Adrenal gland (tissue), 12 donors: ENCODE data around the gene HSD11B2. TPM values are rescaled to one million over a fixed set of nuclear protein-coding genes. Genes with fewer than 3 reads are reported as not detected.

Source experiments
- DNase-seq, 7 donors: peaks; one replicate each; pipeline ENCODE4 v3.0.0-alpha.2; 2019 to 2020
- H3K27ac ChIP-seq, 5 donors: fragments of 200-600 bp; sonication (generic) in 4 of 5; 1 replicate in 3 of 5; 2 replicates in 2 of 5; pipeline versions ENCODE4 v1.5.1 to v1.8.0; 2016 to 2020; ENCODE audit warnings: mild to moderate bottlenecking in 1 of 5
- H3K27me3 ChIP-seq: fragments of 200-600 bp; 2 replicates; pipeline ENCODE4 v1.8.0; 2021
- H3K36me3 ChIP-seq, 2 donors: fragments of 200-600 bp; replicated peaks in 1 of 2; 1 replicate in 1 of 2; 2 replicates in 1 of 2; pipeline versions ENCODE4 v1.5.1 to v1.8.0; 2018 to 2022
- H3K4me1 ChIP-seq, 2 donors: fragments of 200-600 bp; replicated peaks in 1 of 2; 1 replicate in 1 of 2; 2 replicates in 1 of 2; pipeline versions ENCODE4 v1.5.1 to v1.8.0; 2018 to 2021
- H3K4me3 ChIP-seq, 4 donors: fragments of 200-600 bp; sonication (generic) in 3 of 4; one replicate each; pipeline ENCODE4 v1.5.1; 2016 to 2018
- H3K9me3 ChIP-seq, 3 donors: fragments of 200-600 bp; sonication (generic) in 1 of 3; replicated peaks in 1 of 3; 1 replicate in 2 of 3; 2 replicates in 1 of 3; pipeline versions ENCODE4 v1.5.1 to v1.8.0; 2016 to 2021
- POLR2A ChIP-seq, 2 donors: fragments of 450-650 bp; IDR thresholded peaks; one replicate each; pipeline ENCODE4 v1.6.1; 2017; ENCODE audit warnings: antibody characterized with exemption in 2 of 2, mild to moderate bottlenecking in 2 of 2, moderate library complexity in 1 of 2
- WGBS, 4 donors: extraction: QIAGEN DNeasy Blood & Tissue Kit in 2 of 4; methylation state at CpG; one replicate each; pipeline versions ENCODE4 v1.1.5 to v1.1.7; 2013 to 2017; 5-methylcytosine and 5-hydroxymethylcytosine counted together
- intact Hi-C, 2 donors: fragments of 100-400 bp; cut with DNase I; formaldehyde crosslinking; loops; one replicate each; pipeline versions ENCODE4 v1.14.1 to v1.15.0; 2022 to 2023
- polyA plus RNA-seq, 3 donors: library from polyadenylated mRNA; stranded (reverse); fragments of 200-250 nt in 2 of 3; fragments of 350-450 nt in 1 of 3; fragmentation: Illumina TruSeq in 1 of 3; extraction: RNeasy Lipid Tissue Mini Kit (QIAGEN cat#74804) in 1 of 3; gene quantifications; one replicate each; pipeline ENCODE4 v1.2.3, GENCODE V29; 2013 to 2014
- total RNA-seq, 9 donors: library from RNA; depleted of rRNA in 4 of 9; stranded (reverse); fragments of >200 nt in 4 of 9; fragments of 120-200 nt in 1 of 9; fragmentation: NEBNext Ultra II Directional in 1 of 9; extraction: Animal tissue kit (Norgen Biotek cat#: 25700) in 1 of 9; gene quantifications; one replicate each; pipeline versions ENCODE4 v1.1.0 to v1.2.4, GENCODE V29; 2013 to 2023
- TF ChIP-seq, protein P1 (sequence below), 6 experiments: fragments of 450-650 bp in 4 of 6; fragments of 200-600 bp in 2 of 6; sonication (generic) in 1 of 6; IDR thresholded peaks; 1 replicate in 5 of 6; 2 replicates in 1 of 6; pipeline versions ENCODE4 v1.5.1 to v1.8.0; 2016 to 2021; ENCODE audit warnings: antibody characterized with exemption in 6 of 6, mild to moderate bottlenecking in 2 of 6, moderate library complexity in 1 of 6
- donor health status: healthy with polysubstance abuse.
- donor health status: Bipolar disorder and iron deficiency.
- donor health status: DM: yes; HTN: yes; CAD: no.
- donor health status: DM: no; HTN: no; CAD: no.
- donor health status: DM: no; HTN: no; CAD: no.
- donor health status: DM: yes; HTN: yes; CAD: no.

The HSD11B2 gene
- total and polyA plus RNA-seq, 12 donors: 0.69 to 12.3 (median 4.0) TPM

DNA sequence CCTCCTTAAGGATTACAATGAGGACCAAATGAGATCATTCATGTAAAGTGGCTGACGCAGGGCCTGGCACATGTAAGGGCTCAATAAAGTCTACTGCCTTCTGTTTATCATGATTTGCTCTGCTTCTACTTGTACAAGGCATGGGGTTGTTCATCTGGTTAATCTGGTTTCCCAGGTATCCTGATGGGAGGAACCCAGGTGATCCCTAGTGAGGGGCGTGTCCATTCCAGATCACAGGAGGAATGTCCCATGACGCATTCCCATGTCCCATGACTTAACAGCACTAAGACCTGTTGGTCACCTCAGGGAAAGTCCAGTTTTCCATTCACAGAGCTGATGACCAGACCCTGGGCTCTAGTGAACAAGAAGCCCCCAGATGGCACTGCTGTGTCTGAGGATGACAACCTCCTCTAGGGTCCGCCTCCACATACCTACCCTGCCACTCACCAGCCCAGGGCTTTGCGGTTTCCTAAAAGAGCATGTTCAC is 26.1 kb upstream of the HSD11B2 start:
- no peak overlapping the region for H3K4me3 ChIP-seq
- H3K27ac ChIP-seq: no peak overlapping the region
- no peak for DNase-seq
- intact Hi-C loops: no loop called here
- no peak for TF ChIP-seq POLR2A (IDR thresholded peaks at IDR 0.05)
- 94 to 96% (median 96%) methylated on average over 5 of the region's 5 CpGs; no CpG with 5 or more reads in 1 of the 4 donors for WGBS, 4 donors
- H3K4me1 ChIP-seq: no peaks in the 10 kb centered on the region
- no peaks in the 10 kb centered on the region for H3K36me3 ChIP-seq
- H3K9me3 ChIP-seq: no peaks in the 10 kb centered on the region
- no peaks in the 10 kb centered on the region for H3K27me3 ChIP-seq

DNA sequence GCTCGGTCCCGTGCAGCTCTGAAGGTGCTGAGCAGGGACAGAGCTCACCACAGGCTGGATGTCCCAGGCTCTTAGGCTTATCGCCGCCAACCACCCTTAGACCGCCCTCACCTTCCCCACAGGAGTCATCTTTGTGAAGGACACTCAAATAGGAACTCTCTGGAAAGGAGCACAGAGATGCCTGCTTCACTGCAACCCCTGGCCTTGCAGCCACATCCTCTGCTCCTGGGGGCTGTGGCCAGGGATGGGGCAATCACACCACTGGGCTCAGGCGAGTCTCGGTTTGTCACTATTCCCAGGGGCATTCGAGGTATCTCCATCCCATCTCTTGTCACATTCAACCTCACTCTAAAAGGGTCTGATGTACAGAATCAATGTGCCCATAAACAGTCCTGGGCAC is 25.6 kb upstream of the HSD11B2 start:
- Histone ChIP-seq H3K4me3 (no peak overlapping the region), H3K27me3 (no peaks in the 10 kb centered on the region), H3K27ac (no peak overlapping the region), H3K36me3 (no peaks in the 10 kb centered on the region), H3K9me3 (no peaks in the 10 kb centered on the region), H3K4me1 (no peaks in the 10 kb centered on the region)
- intact Hi-C loops: no loop called here
- no peak for DNase-seq
- TF ChIP-seq, protein P1, sequence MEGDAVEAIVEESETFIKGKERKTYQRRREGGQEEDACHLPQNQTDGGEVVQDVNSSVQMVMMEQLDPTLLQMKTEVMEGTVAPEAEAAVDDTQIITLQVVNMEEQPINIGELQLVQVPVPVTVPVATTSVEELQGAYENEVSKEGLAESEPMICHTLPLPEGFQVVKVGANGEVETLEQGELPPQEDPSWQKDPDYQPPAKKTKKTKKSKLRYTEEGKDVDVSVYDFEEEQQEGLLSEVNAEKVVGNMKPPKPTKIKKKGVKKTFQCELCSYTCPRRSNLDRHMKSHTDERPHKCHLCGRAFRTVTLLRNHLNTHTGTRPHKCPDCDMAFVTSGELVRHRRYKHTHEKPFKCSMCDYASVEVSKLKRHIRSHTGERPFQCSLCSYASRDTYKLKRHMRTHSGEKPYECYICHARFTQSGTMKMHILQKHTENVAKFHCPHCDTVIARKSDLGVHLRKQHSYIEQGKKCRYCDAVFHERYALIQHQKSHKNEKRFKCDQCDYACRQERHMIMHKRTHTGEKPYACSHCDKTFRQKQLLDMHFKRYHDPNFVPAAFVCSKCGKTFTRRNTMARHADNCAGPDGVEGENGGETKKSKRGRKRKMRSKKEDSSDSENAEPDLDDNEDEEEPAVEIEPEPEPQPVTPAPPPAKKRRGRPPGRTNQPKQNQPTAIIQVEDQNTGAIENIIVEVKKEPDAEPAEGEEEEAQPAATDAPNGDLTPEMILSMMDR (IDR thresholded peaks at IDR 0.05): no peak
- no peak for TF ChIP-seq POLR2A (IDR thresholded peaks at IDR 0.05)
- 86 to 100% (median 90%) methylated on average over 3 to 8 of the region's 8 CpGs for WGBS, 4 donors

DNA sequence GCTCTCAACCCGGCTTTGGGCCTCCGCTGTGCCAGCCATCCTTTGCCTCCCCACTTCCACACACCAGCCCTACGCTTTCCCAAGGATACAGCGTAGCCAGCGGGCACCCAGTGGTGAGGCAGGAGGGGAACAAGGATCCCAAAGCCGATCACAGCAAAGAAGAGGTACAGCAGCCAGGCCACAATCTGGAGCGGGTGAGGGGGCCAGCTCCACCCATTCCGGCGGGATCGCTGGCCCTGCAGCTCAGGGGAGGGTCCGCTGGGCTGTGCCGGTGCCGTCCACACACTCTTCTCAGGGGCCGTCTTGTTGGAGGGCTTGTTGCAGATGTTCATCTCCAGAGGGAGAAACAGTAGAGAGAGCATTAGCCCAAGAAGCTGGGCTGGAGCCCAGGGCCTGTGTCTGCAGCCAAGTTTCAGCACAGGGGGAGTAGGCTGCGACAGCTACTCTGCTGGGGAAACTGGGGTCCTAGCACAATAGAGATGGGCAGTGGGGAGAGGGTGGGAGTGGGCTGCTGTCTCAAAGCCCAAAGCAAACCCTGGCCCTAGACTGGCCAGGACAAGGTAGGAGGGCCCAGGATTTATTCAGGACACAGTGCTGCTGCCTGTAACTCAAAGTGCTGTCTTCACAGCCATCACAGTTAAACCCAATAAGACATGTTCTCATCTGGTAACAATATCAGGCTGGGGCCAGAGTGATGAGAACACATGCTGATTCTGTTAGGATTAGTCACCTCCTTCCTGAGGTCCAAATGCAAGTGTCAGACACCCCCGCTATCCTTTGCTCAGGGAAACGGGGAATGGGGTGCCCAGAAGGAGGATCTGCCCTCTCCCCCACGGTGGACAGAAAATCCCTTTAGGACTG is 24.6 kb upstream of the HSD11B2 start:
- Histone ChIP-seq H3K36me3 (no peaks in the 10 kb centered on the region), H3K9me3 (no peaks in the 10 kb centered on the region), H3K4me1 (no peaks in the 10 kb centered on the region), H3K27ac (peak overlapping the region in 1 of 5 donors; percentile 23), H3K4me3 (no peak overlapping the region), H3K27me3 (no peaks in the 10 kb centered on the region)
- 77 to 90% (median 84%) methylated on average over 10 to 18 of the region's 18 CpGs for WGBS, 4 donors
- DNase-seq: no peak
- TF ChIP-seq, protein P1 (IDR thresholded peaks at IDR 0.05): no peak
- no peak for TF ChIP-seq POLR2A (IDR thresholded peaks at IDR 0.05)
- intact Hi-C loops: no loop called here

DNA sequence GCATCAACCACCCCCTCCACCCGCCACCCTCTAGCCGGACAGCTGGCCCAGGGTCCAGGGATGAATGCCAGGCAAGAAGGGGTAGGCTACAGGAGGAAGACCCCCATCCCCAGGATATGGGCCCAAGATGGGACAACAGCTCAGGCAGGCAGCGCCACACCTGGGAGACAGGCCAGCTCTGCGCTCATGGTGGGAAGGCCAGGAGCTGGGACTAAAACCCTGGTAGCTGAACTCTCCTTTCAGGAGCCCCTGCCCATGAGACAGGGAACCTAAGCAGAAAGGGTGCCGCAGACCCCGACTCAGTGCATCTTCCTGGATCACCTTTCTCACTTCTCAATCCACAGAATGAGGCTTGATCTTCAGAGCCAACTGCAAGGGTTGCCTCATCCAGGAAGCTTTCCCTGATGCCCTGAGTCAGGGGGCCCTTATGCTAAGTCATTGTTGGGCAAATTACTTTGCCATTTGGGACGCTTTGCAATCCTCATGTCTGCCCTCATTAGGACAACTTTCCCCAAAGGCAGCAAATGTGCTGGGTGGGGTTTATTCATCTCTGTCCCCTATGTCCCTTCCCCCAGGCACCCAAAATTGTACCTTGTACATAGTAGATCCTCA is 23.6 kb upstream of the HSD11B2 start:
- no peak for TF ChIP-seq POLR2A (IDR thresholded peaks at IDR 0.05)
- TF ChIP-seq, protein P1 (IDR thresholded peaks at IDR 0.05): no peak
- Histone ChIP-seq H3K27me3 (no peaks in the 10 kb centered on the region), H3K9me3 (no peaks in the 10 kb centered on the region), H3K4me3 (no peak overlapping the region), H3K27ac (peak overlapping the region in 1 of 5 donors; percentile 23), H3K4me1 (no peaks in the 10 kb centered on the region), H3K36me3 (no peaks in the 10 kb centered on the region)
- DNase-seq: no peak
- 89 to 100% (median 95%) methylated on average over 4 to 7 of the region's 7 CpGs for WGBS, 4 donors
- intact Hi-C loops: no loop called here
